GM19463 (cell line): ENCODE data around the gene SYT1.
"Not testable (repeated sequence)": the region's sequence is repeated elsewhere in the genome, so short reads cannot be mapped to it uniquely, and the experiment has no call there.

Experiments used
- ATAC-seq: cut with Tn5 transposase; IDR thresholded peaks from one replicate; pipeline ENCODE4 v1.9.1; 2021; ENCODE audit warnings: mild to moderate bottlenecking, moderate library complexity; ENCODE audit not compliant: unreplicated experiment

The SYT1 gene

DNA sequence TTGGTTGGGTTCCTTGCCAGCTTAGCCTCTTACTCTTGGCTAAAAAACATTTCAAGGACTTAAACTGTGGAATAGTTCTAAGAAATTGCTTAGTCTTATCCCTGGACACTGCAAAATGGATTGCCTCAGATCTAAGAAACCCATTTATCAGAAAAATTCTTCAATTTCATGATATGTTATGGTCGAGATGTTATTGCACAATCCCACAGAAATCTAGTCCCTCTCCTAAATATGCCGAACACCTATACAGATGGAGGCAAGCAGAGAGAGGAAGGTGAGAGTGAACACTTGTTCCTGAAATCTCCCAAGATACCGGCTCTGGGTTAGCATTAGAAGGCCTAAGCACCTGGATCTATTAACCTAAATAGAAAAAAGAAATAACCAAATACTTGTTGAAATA is 559.0 kb downstream of the SYT1 start:
- no peak for ATAC-seq

DNA sequence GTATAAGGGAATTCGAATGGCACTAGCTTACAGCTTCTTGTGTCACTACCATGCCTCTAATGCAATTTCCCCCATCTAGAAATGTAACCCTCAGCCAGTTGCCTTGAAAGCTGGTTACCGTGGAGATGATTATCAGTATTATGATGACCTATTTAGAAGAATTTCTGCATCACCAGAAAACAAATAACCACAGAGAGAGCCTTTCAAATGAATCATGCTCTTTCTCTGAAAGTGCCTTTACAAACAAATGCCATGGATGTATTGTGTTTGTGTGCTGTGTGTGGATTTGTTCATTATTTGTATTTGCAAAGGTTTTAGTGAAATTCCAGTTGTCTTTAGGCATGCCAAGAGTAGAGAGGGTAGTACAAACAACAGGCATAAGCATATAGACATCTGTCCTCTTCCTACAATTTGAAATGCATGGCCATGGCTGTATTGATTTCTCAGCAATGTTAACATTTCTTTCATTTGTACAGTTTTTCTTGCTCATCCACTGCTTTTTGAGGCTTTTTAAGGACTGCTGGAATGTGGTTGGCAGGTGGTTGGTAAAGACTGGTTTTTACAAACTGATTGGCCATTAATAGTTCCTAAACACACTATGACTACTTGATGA is 559.6 kb downstream of the SYT1 start:
- no peak for ATAC-seq

DNA sequence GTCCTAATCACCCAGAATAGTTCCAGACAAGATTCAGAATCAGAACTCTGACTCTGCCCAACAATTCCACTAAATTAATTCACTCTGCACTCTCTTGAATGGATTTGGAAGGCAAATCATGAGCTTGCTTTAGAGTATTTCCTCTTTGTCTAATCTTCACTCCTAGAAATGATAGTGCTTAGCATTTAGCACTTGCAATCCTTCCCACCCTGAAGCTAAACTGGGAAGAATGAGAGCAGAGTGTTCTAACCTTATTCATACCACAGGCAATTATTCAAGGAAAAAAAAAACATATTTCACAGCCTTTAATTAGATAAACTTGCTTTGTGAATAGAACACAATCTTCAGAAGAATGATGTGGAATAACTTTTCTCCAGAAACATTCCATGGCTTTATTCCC is 561.5 kb downstream of the SYT1 start:
- ATAC-seq = no peak

DNA sequence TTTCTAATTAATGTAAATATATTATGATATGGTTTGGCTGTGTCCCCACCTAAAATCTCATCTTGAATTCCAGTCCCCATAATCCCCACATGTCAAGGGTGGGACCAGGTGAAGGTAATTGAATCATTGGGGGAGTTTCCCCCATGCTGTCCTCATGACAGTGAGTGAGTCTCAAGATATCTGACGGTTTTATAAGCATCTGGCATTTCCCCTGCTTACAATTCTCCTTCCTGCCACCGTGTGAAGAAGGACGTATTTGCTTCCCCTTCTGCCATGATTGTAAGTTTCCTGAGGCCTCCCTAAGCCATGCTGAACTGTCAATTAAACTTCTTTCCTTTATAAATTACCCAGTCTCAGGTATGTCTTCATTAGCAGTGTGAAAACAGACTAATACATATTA is 562.2 kb downstream of the SYT1 start:
- not testable (repeated sequence) for ATAC-seq

DNA sequence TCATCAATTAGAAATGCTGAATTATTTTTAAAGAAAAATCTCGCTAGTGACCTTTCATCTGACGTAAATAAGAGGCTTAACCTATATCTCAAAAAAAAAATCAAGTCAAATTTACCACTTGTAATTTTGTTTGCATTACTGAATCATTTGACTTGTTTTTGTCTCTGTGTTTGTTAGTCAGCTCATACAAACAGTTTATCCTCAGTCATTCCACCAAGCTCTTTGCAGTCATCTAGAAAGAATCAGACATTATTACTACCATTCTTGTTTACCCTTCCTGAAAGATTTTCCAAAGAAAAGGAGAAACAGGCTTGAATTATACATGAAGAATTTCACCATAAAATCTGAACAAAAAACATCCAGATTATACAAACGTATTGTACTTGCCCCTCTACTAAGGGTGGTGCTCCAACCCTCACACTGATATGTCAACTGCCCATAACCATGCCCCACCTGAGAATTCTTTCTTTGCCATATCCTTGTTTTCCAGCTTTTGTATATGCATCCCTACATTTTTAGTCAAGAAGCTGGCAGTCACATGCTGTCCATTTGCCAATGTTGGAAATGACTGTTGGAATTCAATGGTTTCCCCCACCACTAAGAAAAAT is 569.0 kb downstream of the SYT1 start:
- no peak for ATAC-seq

DNA sequence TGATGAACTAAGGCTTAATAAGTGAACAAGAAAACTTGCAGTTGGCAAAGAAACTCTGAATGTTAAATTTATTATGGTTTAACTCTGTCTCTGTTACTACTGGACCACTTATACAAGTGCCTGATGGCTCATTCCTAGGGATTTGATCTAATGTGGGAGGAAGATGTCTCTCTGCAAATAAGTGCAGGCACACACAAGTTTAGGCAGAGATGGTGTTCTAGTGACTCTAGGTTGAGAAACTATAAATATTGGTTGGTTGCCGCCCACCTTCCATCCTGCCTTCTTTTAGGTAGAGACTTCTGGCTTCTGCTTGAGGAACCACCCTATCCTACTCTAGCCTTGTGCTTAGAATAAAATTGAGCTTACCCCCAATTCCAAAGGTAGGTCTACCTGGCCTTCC is 570.0 kb downstream of the SYT1 start:
- ATAC-seq = no peak

DNA sequence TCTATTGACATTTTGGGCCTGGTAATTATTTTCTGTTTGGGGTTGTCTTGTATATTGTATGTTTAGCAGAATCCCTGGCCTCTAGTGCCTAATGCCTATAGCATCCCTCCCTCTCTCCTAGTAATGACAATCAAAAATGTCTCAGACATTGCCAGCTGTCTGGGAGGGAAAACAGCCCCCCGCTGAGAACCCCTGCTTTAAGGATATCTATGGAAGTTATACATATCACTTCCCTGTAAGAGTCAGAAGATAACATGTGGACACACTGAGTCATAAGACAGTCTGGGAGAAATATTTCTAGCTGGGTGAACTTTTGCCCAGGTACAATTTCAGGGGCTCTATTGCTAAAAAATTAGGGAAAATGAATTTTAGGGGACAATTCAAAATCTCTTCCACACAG is 571.2 kb downstream of the SYT1 start:
- no peak for ATAC-seq

DNA sequence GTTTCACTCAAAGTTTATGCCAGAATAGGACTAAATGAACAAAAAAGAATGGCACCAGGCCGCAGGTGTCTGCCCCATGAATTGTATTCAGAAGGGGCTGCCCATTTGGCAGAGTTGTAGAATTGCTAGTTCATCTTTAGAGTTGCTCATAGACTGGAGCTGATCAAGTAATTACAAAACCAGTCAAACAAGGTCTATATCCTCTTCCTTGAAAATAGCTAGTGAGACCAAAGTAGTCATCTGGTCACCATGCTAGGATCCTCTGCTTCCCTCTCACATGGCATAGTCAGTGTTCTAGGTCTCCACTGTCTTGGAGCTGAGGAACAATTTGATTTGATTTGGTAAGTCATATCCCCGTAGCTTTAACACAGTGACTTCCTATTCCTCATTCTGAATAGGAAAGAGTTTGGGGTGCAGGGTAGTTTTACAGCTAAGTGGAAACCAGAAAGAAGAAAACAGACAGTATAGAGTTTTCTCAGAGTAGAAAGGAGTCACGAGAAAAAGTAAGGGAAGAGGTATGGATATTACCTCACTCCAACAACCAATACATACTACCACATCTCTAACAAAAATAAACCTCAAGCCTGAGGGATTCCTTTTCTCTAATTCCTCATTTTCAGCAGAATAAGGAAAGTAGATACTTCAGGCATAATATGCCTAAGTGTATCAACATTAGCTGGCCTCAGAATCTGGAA is 574.1 kb downstream of the SYT1 start:
- no peak for ATAC-seq

DNA sequence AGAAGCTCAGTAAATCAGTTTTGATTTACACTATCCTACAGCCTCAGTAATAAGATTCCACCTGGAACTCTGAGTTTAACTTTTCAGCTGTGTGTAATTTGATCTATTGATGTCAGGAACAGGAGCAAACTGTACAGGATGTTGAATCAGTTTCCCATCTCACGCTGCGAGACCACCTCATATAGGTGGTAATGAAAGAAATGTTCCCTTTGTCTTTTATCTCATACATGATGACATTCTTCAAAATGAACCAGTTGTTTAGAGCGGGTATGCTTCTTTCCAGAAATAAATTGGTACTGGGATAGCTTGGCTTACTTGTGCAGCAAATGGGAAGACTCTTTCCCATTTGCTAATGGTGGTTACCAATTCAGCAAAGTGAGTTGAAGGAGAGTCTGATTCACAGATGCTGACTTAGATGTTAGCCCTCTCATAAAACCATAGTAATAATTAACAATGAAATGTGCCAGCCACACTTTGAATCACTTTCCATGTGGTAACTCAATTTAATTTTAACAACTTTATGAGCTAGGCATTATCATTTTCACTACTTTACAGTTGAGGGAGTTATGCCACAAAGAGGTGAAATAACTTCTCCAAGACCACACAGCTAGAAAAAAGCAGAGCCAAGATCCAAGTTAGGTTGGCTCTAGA is 574.7 kb downstream of the SYT1 start:
- ATAC-seq = no peak

DNA sequence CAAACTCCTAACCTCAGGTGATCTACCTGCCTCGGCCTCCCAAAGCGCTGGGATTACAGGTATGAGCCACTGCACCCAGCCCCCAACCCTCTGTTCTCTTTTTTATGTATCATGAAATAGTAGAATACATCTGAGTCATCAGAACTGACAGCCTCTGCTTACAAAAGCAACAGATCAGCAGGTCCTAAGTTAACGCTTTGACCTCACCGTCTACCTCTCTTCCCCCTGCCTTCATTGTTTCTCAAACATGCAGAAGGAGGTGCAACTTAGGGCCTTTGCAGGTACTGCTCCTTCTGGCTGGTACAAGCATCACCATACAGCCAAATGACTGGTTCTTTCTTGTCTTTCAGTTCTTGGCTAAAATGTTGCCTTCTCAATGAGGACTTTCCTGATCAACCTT is 577.0 kb downstream of the SYT1 start:
- ATAC-seq = no peak

DNA sequence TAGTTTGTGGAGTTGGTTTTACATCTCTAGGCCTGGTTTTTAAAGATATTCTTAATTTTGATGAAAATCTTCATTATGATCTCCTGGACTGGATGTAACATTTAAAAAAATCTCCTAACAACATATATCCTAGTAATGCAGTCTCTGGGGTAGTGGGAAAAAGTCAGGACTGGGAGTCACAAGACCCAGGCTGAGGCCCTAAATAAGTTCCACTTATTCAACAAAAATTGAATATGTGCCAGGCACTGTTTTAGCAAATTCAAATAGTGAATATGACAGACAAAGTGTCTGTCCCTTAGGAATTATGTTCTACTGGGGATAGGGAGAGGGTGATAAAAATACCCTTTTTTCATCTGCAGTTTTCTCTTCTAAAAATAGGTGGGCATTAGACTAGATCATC is 577.8 kb downstream of the SYT1 start:
- ATAC-seq = no peak

DNA sequence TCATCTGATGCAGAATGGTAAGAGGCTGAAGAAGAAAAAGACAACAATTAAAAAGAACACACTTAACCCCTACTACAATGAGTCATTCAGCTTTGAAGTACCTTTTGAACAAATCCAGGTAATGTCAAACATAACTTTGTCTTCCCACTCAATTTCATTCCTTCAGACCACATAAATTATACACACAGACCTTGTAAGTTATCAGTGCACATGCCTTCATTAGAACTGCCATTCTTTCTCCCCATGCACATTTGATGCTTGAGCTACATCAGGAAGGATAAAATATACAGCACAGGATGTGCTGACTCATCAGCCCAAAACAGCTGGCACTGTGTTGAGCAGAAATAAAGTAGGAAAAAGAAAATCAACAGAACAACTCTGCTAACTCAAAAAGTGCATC is 579.5 kb downstream of the SYT1 start:
- no peak for ATAC-seq

DNA sequence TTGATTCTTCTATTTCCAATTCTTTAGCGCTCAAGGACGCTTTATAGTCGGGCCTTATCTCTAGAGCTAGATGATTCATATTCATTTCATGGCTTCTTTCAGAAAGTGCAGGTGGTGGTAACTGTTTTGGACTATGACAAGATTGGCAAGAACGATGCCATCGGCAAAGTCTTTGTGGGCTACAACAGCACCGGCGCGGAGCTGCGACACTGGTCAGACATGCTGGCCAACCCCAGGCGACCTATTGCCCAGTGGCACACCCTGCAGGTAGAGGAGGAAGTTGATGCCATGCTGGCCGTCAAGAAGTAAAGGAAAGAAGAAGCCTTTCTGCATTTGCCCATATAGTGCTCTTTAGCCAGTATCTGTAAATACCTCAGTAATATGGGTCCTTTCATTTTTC is 584.2 kb downstream of the SYT1 start:
- ATAC-seq = no peak

DNA sequence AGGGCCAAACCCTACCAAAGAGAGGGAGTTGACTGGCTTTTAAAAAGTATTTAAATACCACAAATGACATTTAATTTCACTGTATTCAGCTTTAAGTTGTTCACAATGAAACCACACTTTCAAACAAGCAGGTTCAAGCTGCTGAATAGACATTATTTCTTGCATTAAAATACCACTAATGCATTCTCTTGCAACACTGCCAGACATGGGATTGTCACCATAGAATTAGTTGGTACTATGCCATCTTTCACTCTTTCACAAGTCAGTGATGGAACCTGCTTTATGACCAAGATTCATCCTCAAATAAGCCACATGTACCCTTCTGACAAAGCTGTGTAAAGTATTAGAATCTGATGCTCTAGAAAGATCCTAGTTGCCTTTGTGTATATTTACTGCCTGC is 586.8 kb downstream of the SYT1 start:
- ATAC-seq = no peak

DNA sequence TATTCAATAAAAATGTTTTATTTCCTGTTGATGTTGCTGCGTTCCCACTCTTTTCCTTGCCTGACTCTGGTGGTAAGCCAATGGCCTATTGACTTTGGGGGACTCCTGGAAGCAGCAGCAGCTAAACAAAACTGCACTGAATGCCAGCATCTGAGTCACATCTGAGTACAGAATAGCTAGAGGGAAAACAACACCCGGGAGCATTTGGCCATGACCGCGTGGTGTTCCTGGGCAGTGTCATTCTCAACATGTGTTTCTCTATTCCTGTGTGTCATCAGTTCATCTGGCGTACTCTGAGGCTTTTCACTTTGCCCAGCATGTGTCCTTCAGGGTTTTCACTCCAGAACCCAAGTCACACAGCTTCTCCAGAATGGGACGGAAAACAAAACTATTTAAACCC is 587.4 kb downstream of the SYT1 start:
- no peak for ATAC-seq

DNA sequence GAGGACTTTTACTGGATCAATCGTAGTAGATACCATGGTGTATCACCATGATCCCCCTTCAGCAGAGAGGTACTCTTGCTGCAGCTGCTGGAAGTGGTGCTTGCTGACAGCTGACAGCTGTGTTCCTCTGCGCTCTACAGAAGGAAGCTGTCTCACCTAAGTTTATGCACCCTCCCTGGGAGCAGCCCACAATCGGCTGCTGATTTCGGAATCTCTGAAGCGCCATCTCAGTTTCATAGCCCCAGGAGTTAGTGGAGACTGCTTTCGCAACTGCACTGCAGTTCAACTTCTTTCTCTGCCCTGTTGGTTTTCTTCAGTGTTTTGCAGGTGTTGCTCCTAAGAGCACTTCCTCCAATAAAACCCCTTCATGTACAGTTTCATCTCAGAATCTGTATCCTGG is 588.3 kb downstream of the SYT1 start:
- ATAC-seq = no peak

DNA sequence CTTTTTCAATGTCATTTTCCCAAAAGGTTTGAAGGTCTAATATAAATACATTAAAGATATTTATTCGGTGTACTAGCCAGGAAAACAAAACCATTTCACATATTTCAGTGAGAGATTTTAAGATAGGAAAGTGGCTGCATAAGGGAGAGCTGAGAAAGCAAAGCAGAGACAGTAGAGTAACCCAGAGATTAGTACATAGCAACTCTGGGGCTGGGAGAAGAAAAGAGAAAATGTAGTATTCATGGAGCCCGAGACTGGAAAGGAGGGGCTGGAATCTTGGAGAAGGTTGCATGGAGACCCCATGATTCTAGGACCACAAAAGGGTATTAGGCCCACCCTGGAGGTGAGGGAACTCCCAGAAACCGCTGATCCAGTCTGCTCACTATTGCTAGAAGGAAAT is 589.2 kb downstream of the SYT1 start:
- ATAC-seq = no peak

DNA sequence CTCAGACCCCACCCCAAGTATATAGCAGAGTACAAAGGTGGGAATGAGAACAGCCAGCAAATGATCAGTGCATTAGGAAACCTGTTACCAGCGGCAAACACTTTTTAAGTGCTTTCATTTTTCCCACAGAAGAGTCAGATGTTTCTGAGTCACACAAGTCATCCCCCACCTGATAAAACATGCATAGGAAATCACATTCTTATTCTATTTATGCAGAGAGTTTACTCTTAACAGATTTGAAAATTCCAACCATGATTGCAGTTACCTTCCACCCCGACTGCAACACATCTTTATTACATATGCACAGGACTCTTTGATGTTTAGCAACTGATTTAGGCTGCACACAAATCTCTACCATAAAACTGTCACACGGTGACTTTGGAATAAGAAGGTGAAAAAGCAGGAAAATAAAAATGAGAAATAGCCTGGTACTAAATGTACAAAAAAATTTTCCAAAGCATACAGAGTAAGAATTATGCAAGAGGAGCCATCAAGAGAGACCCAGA is 589.8 kb downstream of the SYT1 start:
- no peak for ATAC-seq

DNA sequence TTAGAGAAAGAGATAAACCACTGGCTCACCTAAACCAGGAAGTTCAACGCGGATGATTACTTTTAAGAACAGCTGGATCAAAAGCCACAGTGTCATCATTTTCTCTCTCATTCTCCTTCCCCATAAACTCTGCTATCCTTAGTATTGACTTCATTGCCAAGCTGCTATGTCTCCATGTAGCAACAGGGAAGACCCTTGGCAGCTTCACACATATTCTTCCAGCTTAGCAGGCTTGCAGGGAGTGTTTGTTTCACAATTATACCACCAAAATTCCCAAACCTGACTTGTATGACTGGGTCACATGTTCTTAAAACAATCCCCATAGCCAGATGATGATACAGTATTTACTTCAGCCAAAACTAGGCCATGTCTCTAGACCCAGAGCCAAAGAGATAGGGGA is 590.7 kb downstream of the SYT1 start:
- ATAC-seq = no peak

DNA sequence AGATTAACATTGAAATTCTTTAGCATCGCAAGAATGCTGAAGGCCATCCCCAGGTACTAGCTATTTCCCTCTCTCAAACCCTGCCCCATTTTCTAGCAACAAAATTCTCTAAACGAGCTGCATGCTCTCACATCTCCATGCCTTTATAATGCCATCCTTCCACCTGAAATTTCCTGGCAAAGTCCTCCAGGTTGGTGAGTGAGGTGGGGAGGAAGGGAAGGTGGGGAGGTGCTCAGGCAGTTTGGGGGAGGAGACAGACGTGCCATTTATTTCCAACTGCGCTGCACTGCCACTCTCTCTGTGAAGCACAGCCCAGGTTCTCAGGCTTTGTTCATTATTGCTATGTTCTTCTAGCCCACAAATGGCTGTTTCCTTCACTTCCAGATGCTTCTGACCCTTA is 617.7 kb downstream of the SYT1 start:
- ATAC-seq = no peak

DNA sequence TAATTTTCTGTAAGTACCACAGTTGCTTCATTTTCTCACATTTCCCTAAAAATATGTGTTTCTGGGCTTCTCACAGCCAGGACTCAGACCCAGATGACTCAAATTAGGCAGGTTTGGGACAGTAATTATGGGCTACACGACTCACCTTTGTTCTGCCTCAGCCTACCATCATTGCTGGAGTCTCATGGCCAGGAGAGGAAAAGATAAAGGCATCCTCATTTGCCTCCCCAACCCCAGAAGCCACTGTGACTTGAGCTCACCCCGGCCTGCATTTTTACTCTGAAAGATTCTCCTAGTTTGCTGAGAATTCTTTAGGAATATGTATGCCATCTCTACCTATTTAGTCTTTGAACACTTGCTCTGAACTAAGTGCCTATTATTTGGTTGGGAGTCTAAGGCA is 618.3 kb downstream of the SYT1 start:
- ATAC-seq = no peak

DNA sequence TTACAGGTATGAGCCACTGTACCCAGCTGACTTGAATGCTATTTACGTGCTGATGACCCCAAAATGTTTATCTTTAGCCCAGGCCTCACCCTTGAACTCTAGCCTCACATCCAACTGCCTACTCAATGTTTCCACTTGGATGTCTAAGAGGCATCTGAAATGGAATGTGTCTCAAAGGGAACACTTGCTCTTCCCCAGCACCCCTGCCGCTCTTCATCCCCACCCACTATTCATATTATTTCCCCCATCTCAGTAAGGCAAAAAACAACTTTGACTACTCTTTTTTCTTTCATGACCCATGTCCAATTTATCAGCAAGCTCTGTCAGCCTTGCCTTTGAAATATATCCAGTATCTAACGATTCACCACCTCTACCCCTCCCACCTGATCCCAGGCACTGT is 621.6 kb downstream of the SYT1 start:
- no peak for ATAC-seq
